ENCODE data around the gene SIGMAR1.
A peak's percentile ranks its signal among the peaks of the same experiment; 100 is the strongest.

Gene SIGMAR1

GRCh38 chr9:34637356-34638137 is at the start of gene SIGMAR1:
SIGMAR1 (minus strand) TSS chr9:34637787; CDS start chr9:34637697, 90 bp downstream.
- Histone ChIP-seq H3K4me1 (ENCODE audit: insufficient read depth, low read length) (peaks cover 11% of the 10 kb centered on the region), H3K27me3 (ENCODE audit: insufficient read depth, low read length) (no peaks in the 10 kb centered on the region), H3K4me3 (ENCODE audit: low read length) (peak within 1 kb of the TSS; percentile 71), H3K9me3 (ENCODE audit: low read length) (no peaks in the 10 kb centered on the region), H3K36me3 (ENCODE audit: insufficient read depth, low read length) (peaks cover 7% of the 10 kb centered on the region), H2AFZ (ENCODE audit: low read depth, low read length) (peak within 1 kb of the TSS; percentile 71)

DNA sequence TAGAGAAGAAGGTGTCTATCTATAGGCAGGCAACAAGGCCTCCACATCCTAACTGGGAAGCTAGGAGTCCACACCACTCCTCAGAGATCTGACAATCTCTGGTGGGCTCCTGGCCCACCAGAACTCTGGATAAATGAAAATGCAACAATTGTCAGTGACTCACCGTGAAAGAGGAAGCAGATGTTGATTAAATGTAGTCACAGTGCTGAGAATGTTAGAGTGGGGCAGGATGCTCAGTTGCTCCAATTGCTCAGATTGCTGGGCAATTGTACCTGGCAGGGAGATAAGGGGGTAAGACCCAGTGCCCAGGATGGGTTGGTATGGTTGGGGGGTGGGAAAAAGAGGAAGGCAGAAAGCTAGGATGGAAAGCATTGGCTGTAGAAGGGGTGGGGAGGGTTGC is 49.1 kb upstream of the SIGMAR1 start:
- H3K27me3 ChIP-seq (ENCODE audit: insufficient read depth, low read length), result peaks cover 3% of the 10 kb centered on the region
- no peaks in the 10 kb centered on the region for H3K36me3 ChIP-seq (ENCODE audit: insufficient read depth, low read length)
- no peak overlapping the region for H3K4me3 ChIP-seq (ENCODE audit: low read length)
- no peak overlapping the region for H2AFZ ChIP-seq (ENCODE audit: low read depth, low read length)
- no peaks in the 10 kb centered on the region for H3K9me3 ChIP-seq (ENCODE audit: low read length)
- no peaks in the 10 kb centered on the region for H3K4me1 ChIP-seq (ENCODE audit: insufficient read depth, low read length)

GRCh38 chr9:34686231-34686630 is 48.6 kb upstream of the SIGMAR1 start:
- Histone ChIP-seq H3K4me1 (ENCODE audit: insufficient read depth, low read length) (no peaks in the 10 kb centered on the region), H3K36me3 (ENCODE audit: insufficient read depth, low read length) (no peaks in the 10 kb centered on the region), H3K27me3 (ENCODE audit: insufficient read depth, low read length) (no peaks in the 10 kb centered on the region), H2AFZ (ENCODE audit: low read depth, low read length) (no peak overlapping the region), H3K4me3 (ENCODE audit: low read length) (no peak overlapping the region), H3K9me3 (ENCODE audit: low read length) (no peaks in the 10 kb centered on the region)

- Histone ChIP-seq H3K4me3 (ENCODE audit: low read length) (no peak overlapping the region), H3K4me1 (ENCODE audit: insufficient read depth, low read length) (no peaks in the 10 kb centered on the region), H3K9me3 (ENCODE audit: low read length) (no peaks in the 10 kb centered on the region), H3K36me3 (ENCODE audit: insufficient read depth, low read length) (no peaks in the 10 kb centered on the region), H3K27me3 (ENCODE audit: insufficient read depth, low read length) (no peaks in the 10 kb centered on the region), H2AFZ (ENCODE audit: low read depth, low read length) (no peak overlapping the region)
Measured at GRCh38 chr9:34685591-34685990, 48.0 kb upstream of the SIGMAR1 start.

GRCh38 chr9:34684816-34685215 is 47.2 kb upstream of the SIGMAR1 start:
- no peaks in the 10 kb centered on the region for H3K27me3 ChIP-seq (ENCODE audit: insufficient read depth, low read length)
- no peaks in the 10 kb centered on the region for H3K4me1 ChIP-seq (ENCODE audit: insufficient read depth, low read length)
- no peak overlapping the region for H2AFZ ChIP-seq (ENCODE audit: low read depth, low read length)
- no peaks in the 10 kb centered on the region for H3K36me3 ChIP-seq (ENCODE audit: insufficient read depth, low read length)
- H3K4me3 ChIP-seq (ENCODE audit: low read length), result no peak overlapping the region
- H3K9me3 ChIP-seq (ENCODE audit: low read length), result no peaks in the 10 kb centered on the region

- Histone ChIP-seq H3K4me1 (ENCODE audit: insufficient read depth, low read length) (no peaks in the 10 kb centered on the region), H3K27me3 (ENCODE audit: insufficient read depth, low read length) (no peaks in the 10 kb centered on the region), H3K9me3 (ENCODE audit: low read length) (no peaks in the 10 kb centered on the region), H3K36me3 (ENCODE audit: insufficient read depth, low read length) (no peaks in the 10 kb centered on the region), H2AFZ (ENCODE audit: low read depth, low read length) (no peak overlapping the region), H3K4me3 (ENCODE audit: low read length) (no peak overlapping the region)
Measured at GRCh38 chr9:34684145-34684544, 46.6 kb upstream of the SIGMAR1 start.

GRCh38 chr9:34675869-34676268 is 38.3 kb upstream of the SIGMAR1 start:
- Histone ChIP-seq H2AFZ (ENCODE audit: low read depth, low read length) (no peak overlapping the region), H3K4me3 (ENCODE audit: low read length) (no peak overlapping the region), H3K27me3 (ENCODE audit: insufficient read depth, low read length) (no peaks in the 10 kb centered on the region), H3K36me3 (ENCODE audit: insufficient read depth, low read length) (no peaks in the 10 kb centered on the region), H3K4me1 (ENCODE audit: insufficient read depth, low read length) (no peaks in the 10 kb centered on the region), H3K9me3 (ENCODE audit: low read length) (no peaks in the 10 kb centered on the region)

DNA sequence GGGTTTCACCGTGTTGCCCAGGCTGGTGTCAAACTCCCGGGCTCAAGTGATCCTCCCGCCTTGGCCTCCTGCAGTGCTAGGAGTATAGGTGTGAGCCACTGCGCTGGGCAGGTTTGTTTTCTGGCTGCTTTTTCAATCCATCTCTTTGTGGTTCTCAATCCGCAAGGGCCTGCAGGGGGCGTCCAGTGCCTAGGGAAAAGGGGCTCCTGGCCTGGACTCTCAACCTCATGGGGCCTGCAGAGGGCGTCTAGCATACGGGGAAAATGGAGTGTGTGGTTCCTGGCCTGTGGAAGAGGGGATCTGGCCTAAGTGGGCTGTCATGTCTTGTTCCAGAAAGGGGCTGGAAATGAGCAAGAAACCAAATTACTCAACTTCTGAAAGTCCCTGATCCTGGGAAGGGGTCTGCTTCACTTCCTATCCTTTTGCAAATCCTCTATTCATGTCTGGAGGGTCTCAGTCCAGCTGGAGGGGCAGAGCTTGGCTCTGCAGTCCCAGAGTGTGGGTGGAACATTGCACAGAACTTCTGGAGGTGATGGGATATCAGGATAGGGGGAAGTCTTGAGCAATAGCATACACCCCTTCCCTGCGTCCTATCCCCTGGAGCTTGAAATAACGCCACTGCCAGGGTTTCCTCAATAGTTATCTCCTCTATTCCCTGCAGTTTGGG is 37.6 kb upstream of the SIGMAR1 start:
- no peaks in the 10 kb centered on the region for H3K9me3 ChIP-seq (ENCODE audit: low read length)
- H3K4me1 ChIP-seq (ENCODE audit: insufficient read depth, low read length), result no peaks in the 10 kb centered on the region
- no peak overlapping the region for H3K4me3 ChIP-seq (ENCODE audit: low read length)
- H3K27me3 ChIP-seq (ENCODE audit: insufficient read depth, low read length), result no peaks in the 10 kb centered on the region
- no peak overlapping the region for H2AFZ ChIP-seq (ENCODE audit: low read depth, low read length)
- H3K36me3 ChIP-seq (ENCODE audit: insufficient read depth, low read length), result no peaks in the 10 kb centered on the region

GRCh38 chr9:34674440-34674839 is 36.9 kb upstream of the SIGMAR1 start:
- Histone ChIP-seq H3K36me3 (ENCODE audit: insufficient read depth, low read length) (no peaks in the 10 kb centered on the region), H3K9me3 (ENCODE audit: low read length) (no peaks in the 10 kb centered on the region), H3K27me3 (ENCODE audit: insufficient read depth, low read length) (no peaks in the 10 kb centered on the region), H3K4me1 (ENCODE audit: insufficient read depth, low read length) (no peaks in the 10 kb centered on the region), H3K4me3 (ENCODE audit: low read length) (no peak overlapping the region), H2AFZ (ENCODE audit: low read depth, low read length) (no peak overlapping the region)

- Histone ChIP-seq H3K9me3 (ENCODE audit: low read length) (no peaks in the 10 kb centered on the region), H2AFZ (ENCODE audit: low read depth, low read length) (no peak overlapping the region), H3K27me3 (ENCODE audit: insufficient read depth, low read length) (no peaks in the 10 kb centered on the region), H3K4me3 (ENCODE audit: low read length) (no peak overlapping the region), H3K4me1 (ENCODE audit: insufficient read depth, low read length) (peaks cover 2% of the 10 kb centered on the region), H3K36me3 (ENCODE audit: insufficient read depth, low read length) (no peaks in the 10 kb centered on the region)
Measured at GRCh38 chr9:34671307-34671706, 33.7 kb upstream of the SIGMAR1 start.

- peaks cover 4% of the 10 kb centered on the region for H3K4me1 ChIP-seq (ENCODE audit: insufficient read depth, low read length)
- H2AFZ ChIP-seq (ENCODE audit: low read depth, low read length), result no peak overlapping the region
Measured at GRCh38 chr9:34669809-34670562, 32.4 kb upstream of the SIGMAR1 start.

GRCh38 chr9:34665381-34666250 is 28.0 kb upstream of the SIGMAR1 start:
- Histone ChIP-seq H3K36me3 (ENCODE audit: insufficient read depth, low read length) (no peaks in the 10 kb centered on the region), H3K9me3 (ENCODE audit: low read length) (no peaks in the 10 kb centered on the region), H2AFZ (ENCODE audit: low read depth, low read length) (peak overlapping the region; percentile 52), H3K4me1 (ENCODE audit: insufficient read depth, low read length) (peaks cover 7% of the 10 kb centered on the region), H3K4me3 (ENCODE audit: low read length) (peak overlapping the region; percentile 60), H3K27me3 (ENCODE audit: insufficient read depth, low read length) (no peaks in the 10 kb centered on the region)

More at GRCh38 chr9:34669809-34670562, 32.4 kb upstream of the SIGMAR1 start:
- no peaks in the 10 kb centered on the region for H3K9me3 ChIP-seq (ENCODE audit: low read length)
- no peaks in the 10 kb centered on the region for H3K36me3 ChIP-seq (ENCODE audit: insufficient read depth, low read length)
- H3K4me3 ChIP-seq (ENCODE audit: low read length), result no peak overlapping the region
- no peaks in the 10 kb centered on the region for H3K27me3 ChIP-seq (ENCODE audit: insufficient read depth, low read length)
